Gastroesophageal sphincter (tissue), 4 donors: ENCODE results near the gene CNTNAP4. TPM values are rescaled to one million over a fixed set of nuclear protein-coding genes. Genes with fewer than 3 reads are reported as not detected.

ENCODE experiments used
- ATAC-seq: fragments of 150-250 bp; one replicate; pipeline ENCODE4 v1.9.1; 2016; ENCODE audit warnings: mild to moderate bottlenecking, moderate library complexity
- H3K27ac ChIP-seq, 4 donors: fragments of 200-600 bp; sonication (generic) in 3 of 4; 1 replicate in 3 of 4; 2 replicates in 1 of 4; pipeline ENCODE4 v1.5.1; 2016 to 2019
- H3K27me3 ChIP-seq: fragments of 200-600 bp; sonication (generic); one replicate; pipeline ENCODE4 v1.5.1; 2019
- H3K36me3 ChIP-seq, 2 donors: fragments of 200-600 bp; sonication (generic); one replicate each; pipeline ENCODE4 v1.5.1; 2019; ENCODE audit warnings: control low read depth in 1 of 2
- H3K4me1 ChIP-seq, 3 donors: fragments of 200-600 bp; sonication (generic); 1 replicate in 2 of 3; 2 replicates in 1 of 3; pipeline ENCODE4 v1.5.1; 2016 to 2019; ENCODE audit warnings: control low read depth in 2 of 3
- H3K4me3 ChIP-seq, 2 donors: fragments of 200-600 bp; sonication (generic); one replicate each; pipeline ENCODE4 v1.5.1; 2019; ENCODE audit warnings: mild to moderate bottlenecking in 1 of 2, moderate library complexity in 1 of 2
- H3K9me3 ChIP-seq, 3 donors: fragments of 200-600 bp; sonication (generic); one replicate each; pipeline ENCODE4 v1.5.1; 2017 to 2019; ENCODE audit warnings: control low read depth in 2 of 3
- EP300 ChIP-seq: sonication (generic); formaldehyde crosslinking; IDR thresholded peaks from one replicate; pipeline ENCODE4 v1.6.1; 2017; ENCODE audit warnings: antibody characterized with exemption, mild to moderate bottlenecking
- POLR2A ChIP-seq, 2 donors: fragments of 450-650 bp; IDR thresholded peaks; one replicate each; pipeline ENCODE4 v1.6.1; 2017; ENCODE audit warnings: antibody characterized with exemption in 2 of 2, mild to moderate bottlenecking in 2 of 2, moderate library complexity in 1 of 2
- POLR2AphosphoS5 ChIP-seq: sonication (generic); formaldehyde crosslinking; IDR thresholded peaks from one replicate; pipeline ENCODE4 v1.6.1; 2017; ENCODE audit warnings: antibody characterized with exemption
- WGBS, 2 donors: methylation state at CpG; one replicate each; pipeline ENCODE4 v1.1.5; 2018; ENCODE audit warnings: low coverage in 1 of 2; 5-methylcytosine and 5-hydroxymethylcytosine counted together
- total RNA-seq, 4 donors: library from RNA; depleted of rRNA; stranded (reverse); fragments of >200 nt; gene quantifications; one replicate each; pipeline ENCODE4 v1.1.0, GENCODE V29; 2016
- TF ChIP-seq, protein P1 (sequence below), 4 experiments: fragments of 200-600 bp in 2 of 4; fragments of 450-650 bp in 2 of 4; sonication (generic) in 1 of 4; IDR thresholded peaks; one replicate each; pipeline ENCODE4 v1.5.1; 2017 to 2019; ENCODE audit warnings: antibody characterized with exemption in 4 of 4, mild to moderate bottlenecking in 2 of 4, moderate library complexity in 2 of 4

Gene CNTNAP4
- total RNA-seq, 4 donors from 2014 or later, result 0.13 to 0.94 (median 0.46) TPM

DNA sequence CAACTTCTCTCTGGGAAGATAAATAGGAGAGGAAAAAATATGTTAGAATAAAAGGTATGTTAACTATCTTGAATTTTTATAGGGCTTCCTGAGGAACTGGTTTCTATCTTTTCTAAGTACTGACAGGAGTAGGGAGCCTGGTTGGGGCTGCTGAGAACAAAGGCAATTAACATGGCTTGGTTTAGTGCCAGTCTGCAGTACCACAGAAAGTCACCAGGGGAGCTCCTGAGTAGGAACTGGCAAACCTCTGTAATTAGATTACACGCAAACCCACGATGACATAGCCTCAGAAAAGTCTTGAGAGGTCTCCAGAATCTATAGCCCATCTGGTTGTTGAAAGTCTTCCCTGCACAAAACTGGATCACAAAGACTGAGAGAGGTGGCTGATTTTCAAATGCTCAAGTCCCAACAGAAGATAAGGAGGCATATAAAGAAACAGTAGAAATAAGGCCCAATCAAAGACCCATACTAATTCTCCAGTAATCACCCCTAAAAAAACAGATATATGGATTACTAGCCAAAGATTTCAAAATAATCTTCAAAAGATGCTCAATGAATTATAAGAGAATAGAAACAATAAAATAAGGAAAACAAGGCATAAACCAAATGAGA lies 11.7 kb upstream of the CNTNAP4 start:
- no peak for TF ChIP-seq EP300
- no peak for TF ChIP-seq POLR2AphosphoS5
- TF ChIP-seq, protein P1, sequence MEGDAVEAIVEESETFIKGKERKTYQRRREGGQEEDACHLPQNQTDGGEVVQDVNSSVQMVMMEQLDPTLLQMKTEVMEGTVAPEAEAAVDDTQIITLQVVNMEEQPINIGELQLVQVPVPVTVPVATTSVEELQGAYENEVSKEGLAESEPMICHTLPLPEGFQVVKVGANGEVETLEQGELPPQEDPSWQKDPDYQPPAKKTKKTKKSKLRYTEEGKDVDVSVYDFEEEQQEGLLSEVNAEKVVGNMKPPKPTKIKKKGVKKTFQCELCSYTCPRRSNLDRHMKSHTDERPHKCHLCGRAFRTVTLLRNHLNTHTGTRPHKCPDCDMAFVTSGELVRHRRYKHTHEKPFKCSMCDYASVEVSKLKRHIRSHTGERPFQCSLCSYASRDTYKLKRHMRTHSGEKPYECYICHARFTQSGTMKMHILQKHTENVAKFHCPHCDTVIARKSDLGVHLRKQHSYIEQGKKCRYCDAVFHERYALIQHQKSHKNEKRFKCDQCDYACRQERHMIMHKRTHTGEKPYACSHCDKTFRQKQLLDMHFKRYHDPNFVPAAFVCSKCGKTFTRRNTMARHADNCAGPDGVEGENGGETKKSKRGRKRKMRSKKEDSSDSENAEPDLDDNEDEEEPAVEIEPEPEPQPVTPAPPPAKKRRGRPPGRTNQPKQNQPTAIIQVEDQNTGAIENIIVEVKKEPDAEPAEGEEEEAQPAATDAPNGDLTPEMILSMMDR (IDR thresholded peaks at IDR 0.05), result no peak
- peaks cover 0 to 4% (median 0%) of the 10 kb centered on the region in 3 donors for H3K9me3 ChIP-seq
- no peaks in the 10 kb centered on the region for H3K4me1 ChIP-seq
- H3K36me3 ChIP-seq, result no peaks in the 10 kb centered on the region
- H3K27ac ChIP-seq, result no peak overlapping the region
- 7 to 23% methylated on average over 2 of the region's 2 CpGs for WGBS, 2 donors
- no peak for ATAC-seq
- no peaks in the 10 kb centered on the region for H3K27me3 ChIP-seq
- no peak overlapping the region for H3K4me3 ChIP-seq

DNA sequence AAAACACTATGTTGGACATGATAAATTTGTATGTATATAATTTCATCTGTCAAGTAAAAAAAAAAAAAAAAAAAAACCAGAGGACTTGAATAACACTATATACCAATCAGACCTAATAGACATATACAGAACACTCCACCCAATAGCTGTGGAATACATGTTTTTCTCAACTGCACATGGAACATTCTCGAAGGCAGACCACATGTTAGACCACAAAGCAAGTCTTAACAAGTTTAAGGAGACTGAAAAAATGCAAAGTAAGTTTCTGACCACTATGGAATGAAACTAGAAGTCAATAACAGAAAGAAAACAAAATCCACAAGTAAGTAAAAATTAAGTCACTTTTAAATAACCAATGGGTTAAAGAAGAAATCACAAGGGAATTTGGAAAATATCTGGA lies 8.4 kb upstream of the CNTNAP4 start:
- no peak overlapping the region for H3K4me3 ChIP-seq
- H3K27ac ChIP-seq, result no peak overlapping the region
- H3K36me3 ChIP-seq, result no peaks in the 10 kb centered on the region
- H3K9me3 ChIP-seq, result peaks cover 0 to 7% (median 0%) of the 10 kb centered on the region in 3 donors
- TF ChIP-seq EP300 (no peak), POLR2A (IDR thresholded peaks at IDR 0.05) (no peak), POLR2AphosphoS5 (no peak)
- TF ChIP-seq, protein P1 (IDR thresholded peaks at IDR 0.05), result no peak
- 53% methylated on average over 1 of the region's 1 CpG; no CpG with 5 or more reads in 1 of the 2 donors for WGBS, 2 donors
- H3K27me3 ChIP-seq, result no peaks in the 10 kb centered on the region
- H3K4me1 ChIP-seq, result no peaks in the 10 kb centered on the region
- no peak for ATAC-seq

DNA sequence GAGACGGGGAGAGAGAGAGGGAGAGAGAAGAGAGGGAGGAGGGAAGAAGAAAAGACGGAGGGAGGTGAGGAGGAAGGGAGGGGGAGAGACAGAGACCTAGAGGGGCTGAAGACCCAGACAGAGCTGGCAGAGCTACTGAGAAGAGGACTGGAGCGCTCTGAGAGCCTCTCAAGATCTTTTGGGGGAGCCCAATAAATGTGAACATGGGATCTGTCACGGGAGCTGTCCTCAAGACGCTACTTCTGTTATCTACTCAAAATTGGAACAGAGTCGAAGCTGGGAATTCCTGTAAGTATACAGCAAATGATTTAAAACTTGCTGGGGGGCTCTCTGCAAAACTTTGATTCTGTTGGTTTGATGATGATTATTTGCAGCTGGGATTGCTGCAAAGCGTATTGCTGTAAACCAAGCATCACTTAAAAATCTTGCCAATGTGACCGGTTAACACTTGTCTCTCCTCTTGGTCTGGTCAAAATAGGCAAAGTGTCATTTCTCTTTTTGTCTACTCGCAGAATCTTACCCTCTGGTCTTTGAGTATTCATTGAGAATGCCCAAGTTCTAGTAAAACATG lies 344 bp downstream of the CNTNAP4 start:
- H3K9me3 ChIP-seq, result no peaks in the 10 kb centered on the region
- H3K4me1 ChIP-seq, result no peaks in the 10 kb centered on the region
- no peak for TF ChIP-seq EP300
- TF ChIP-seq, protein P1 (IDR thresholded peaks at IDR 0.05), result no peak
- peaks cover 4% of the 10 kb centered on the region for H3K27me3 ChIP-seq
- ATAC-seq, result no peak
- H3K4me3 ChIP-seq, result peak overlapping the region in 1 of 2 donors; percentile 0
- no peak overlapping the region for H3K27ac ChIP-seq
- WGBS, 2 donors, result 15 to 41% methylated on average over 6 to 9 of the region's 9 CpGs
- no peaks in the 10 kb centered on the region for H3K36me3 ChIP-seq

DNA sequence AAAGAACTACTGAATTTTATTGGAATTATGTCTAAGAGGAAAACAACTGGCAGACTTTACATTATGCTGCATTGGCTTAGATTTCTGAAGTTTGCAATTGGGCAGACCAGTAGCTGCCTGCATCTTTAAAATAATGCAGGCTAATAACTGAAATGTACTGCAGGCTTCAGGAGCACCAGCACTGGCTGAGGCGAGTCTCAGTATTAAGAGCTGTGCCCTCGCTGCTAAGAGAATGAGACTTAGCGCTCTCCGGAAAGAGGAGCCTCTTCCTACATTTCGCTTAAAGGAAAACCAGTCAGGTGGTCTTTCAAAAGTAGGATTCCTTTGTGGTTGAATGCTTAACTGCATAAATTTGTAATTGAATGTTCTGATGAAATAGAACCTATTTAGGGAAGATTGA lies 885 bp downstream of the CNTNAP4 start:
- no peak overlapping the region for H3K27ac ChIP-seq
- no peaks in the 10 kb centered on the region for H3K4me1 ChIP-seq
- WGBS, 2 donors, result 59 to 63% methylated on average over 5 of the region's 5 CpGs
- TF ChIP-seq POLR2AphosphoS5 (no peak), POLR2A (IDR thresholded peaks at IDR 0.05) (no peak), EP300 (no peak)
- TF ChIP-seq, protein P1 (IDR thresholded peaks at IDR 0.05), result no peak
- ATAC-seq, result no peak
- no peaks in the 10 kb centered on the region for H3K36me3 ChIP-seq
- H3K27me3 ChIP-seq, result peaks cover 4% of the 10 kb centered on the region
- no peaks in the 10 kb centered on the region for H3K9me3 ChIP-seq
- H3K4me3 ChIP-seq, result no peak overlapping the region

DNA sequence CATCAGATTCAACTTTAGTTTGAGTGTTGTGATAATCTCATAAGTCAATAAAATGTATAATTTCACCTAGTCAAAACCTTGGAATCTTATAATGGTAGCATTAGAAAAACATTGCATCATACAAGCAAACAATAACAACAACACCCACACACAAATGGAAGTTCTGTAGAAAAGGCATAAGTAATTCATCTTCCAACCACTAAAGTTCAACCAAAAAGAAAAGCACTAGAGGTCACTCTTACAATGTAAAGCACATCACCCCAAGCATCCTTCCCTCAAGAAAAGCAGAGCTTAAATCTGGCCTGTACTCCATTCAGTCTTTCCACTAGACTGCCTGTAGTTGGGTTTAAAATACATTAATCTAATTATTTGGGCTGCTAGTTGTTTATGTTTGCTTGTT lies 1.8 kb downstream of the CNTNAP4 start:
- H3K4me1 ChIP-seq, result no peaks in the 10 kb centered on the region
- ATAC-seq, result no peak
- H3K27ac ChIP-seq, result no peak overlapping the region
- TF ChIP-seq POLR2AphosphoS5, result no peak
- TF ChIP-seq EP300, result no peak
- no peak for TF ChIP-seq POLR2A (IDR thresholded peaks at IDR 0.05)
- TF ChIP-seq, protein P1 (IDR thresholded peaks at IDR 0.05), result no peak
- no peaks in the 10 kb centered on the region for H3K9me3 ChIP-seq
- no peaks in the 10 kb centered on the region for H3K36me3 ChIP-seq
- H3K4me3 ChIP-seq, result no peak overlapping the region
- peaks cover 4% of the 10 kb centered on the region for H3K27me3 ChIP-seq
